ENCODE data around the gene JAM3. TPM values are rescaled to one million over a fixed set of nuclear protein-coding genes. Genes with fewer than 3 reads are reported as not detected.

Gene JAM3
- total and polyA plus RNA-seq, 2 of the 13 experiments (the other 11 are each of a cell fraction or from before 2014, with no cell fraction given) = 0.98 to 2.8 TPM

- H3K27me3 ChIP-seq (ENCODE audit: control insufficient read depth in 1 of 2, insufficient read depth in 2 of 2, low read length in 2 of 2) = no peaks in the 10 kb centered on the region
- intact Hi-C loops (cut with micrococcal nuclease; ENCODE audit: unreplicated experiment) (loop anchor here (1.0 kb wide), 3 partner anchors 90 to 213 kb away; no protein-coding TSS in a partner anchor), in situ Hi-C loops (cut with HindIII; ENCODE audit: extremely low pct_ligation_motif_present, low pct_unique_long_range_greater_than_20kb) (loop anchor here (5.0 kb wide), 2 partner anchors 93 to 213 kb away; no protein-coding TSS in a partner anchor)
- no peaks in the 10 kb centered on the region for H4K20me1 ChIP-seq (ENCODE audit: insufficient read depth, low read length)
- peak overlapping the region; percentile 41; the same call in 1 of the 2 replicates for H3K4me2 ChIP-seq (ENCODE audit: low read depth, low read length)
- peak; percentile 72 for FAIRE-seq
- H3K27ac ChIP-seq (ENCODE audit: extremely low read length, insufficient read depth, low read length) = no peak overlapping the region
- peak; percentile 58 for DNase-seq (ENCODE audit: low spot score)
- 24% methylated on average over 10 of the region's 10 CpGs for WGBS (ENCODE audit: low lambda C conversion rate)
- no TSS peak for BruUV-seq (replicated peaks)
- TF ChIP-seq CTCF (CRISPR knock-in tag; IDR thresholded peaks at IDR 0.05) (peak; percentile 82), STAG1 (CRISPR knock-in tag; IDR thresholded peaks at IDR 0.05) (peak; percentile 74), ISX (CRISPR knock-in tag; conservative IDR thresholded peaks at IDR 0.05) (no peak), TEAD3 (CRISPR knock-in tag; optimal IDR thresholded peaks at IDR 0.05; ENCODE audit: borderline replicate concordance) (peak; percentile 34), RAD21 (CRISPR knock-in tag; IDR thresholded peaks at IDR 0.05) (peak; percentile 39; the same call in 1 of the 2 replicates), ZNF224 (CRISPR knock-in tag; IDR thresholded peaks at IDR 0.05) (no peak), SMC3 (IDR thresholded peaks at IDR 0.05; ENCODE audit: low read length) (peak; percentile 42), ZMAT3 (CRISPR knock-in tag; conservative IDR thresholded peaks at IDR 0.05) (no peak)
- no peaks in the 10 kb centered on the region for H3K9me3 ChIP-seq (ENCODE audit: low read length)
- no peak overlapping the region for H3K9ac ChIP-seq (ENCODE audit: insufficient read depth, low read depth, low read length)
- no peaks in the 10 kb centered on the region for H3K36me3 ChIP-seq (replicated peaks in 1 of 2; ENCODE audit: control insufficient read depth in 1 of 2, insufficient read depth in 2 of 2, low read length in 2 of 2)
- CTCF ChIA-PET (ENCODE audit: low intra/inter-chr PET ratio, low total read pairs) = interaction anchor here (1.9 to 2.0 kb wide), 2 partner anchors 89 to 212 kb away, joined by 8 to 22 read pairs; no protein-coding TSS in a partner anchor
- no peaks in the 10 kb centered on the region for H3K79me2 ChIP-seq (ENCODE audit: insufficient read depth, low read length)
- peak; percentile 93 for ATAC-seq
- POLR2A ChIA-PET = no interaction called here
- no peak overlapping the region for H2AFZ ChIP-seq (ENCODE audit: low read length)
- H3K4me1 ChIP-seq (ENCODE audit: insufficient read depth, low read length) = no peaks in the 10 kb centered on the region
- no peak overlapping the region; a peak in 1 of 6 replicates for H3K4me3 ChIP-seq (replicated peaks in 1 of 3; ENCODE audit: insufficient read depth in 1 of 3, low read depth in 2 of 3, low read length in 3 of 3)
Measured at GRCh38 chr11:134139873-134140331, 71.0 kb downstream of the JAM3 start.
